COLO829 (cell line): Measurements from ENCODE around the gene TPRG1.

Experiments used
- DNase-seq: peaks from one replicate; pipeline ENCODE4 v3.0.0; 2012; ENCODE audit warnings: low spot score

TPRG1 gene

GRCh38 chr3:189282189-189282588, 110.4 kb downstream of the TPRG1 start:
- no peak for DNase-seq

GRCh38 chr3:189282741-189283140, 111.0 kb downstream of the TPRG1 start:
- no peak for DNase-seq

- DNase-seq, result no peak
Observed at GRCh38 chr3:189286188-189286587, 114.4 kb downstream of the TPRG1 start.

GRCh38 chr3:189286916-189287315, 115.1 kb downstream of the TPRG1 start:
- DNase-seq, result no peak

- no peak for DNase-seq
Observed at GRCh38 chr3:189288348-189289235, 116.8 kb downstream of the TPRG1 start.

GRCh38 chr3:189289251-189289650, 117.5 kb downstream of the TPRG1 start:
- no peak for DNase-seq

GRCh38 chr3:189292667-189293484, 121.1 kb downstream of the TPRG1 start:
- no peak for DNase-seq

- DNase-seq, result no peak
Observed at GRCh38 chr3:189294649-189295048, 122.9 kb downstream of the TPRG1 start.

GRCh38 chr3:189295089-189295488, 123.3 kb downstream of the TPRG1 start:
- DNase-seq, result no peak

- no peak for DNase-seq
Observed at GRCh38 chr3:189297932-189298331, 126.2 kb downstream of the TPRG1 start.

GRCh38 chr3:189298469-189299375, 127.0 kb downstream of the TPRG1 start:
- no peak for DNase-seq

- no peak for DNase-seq
Observed at GRCh38 chr3:189300345-189300744, 128.6 kb downstream of the TPRG1 start.

- DNase-seq, result no peak
Observed at GRCh38 chr3:189301479-189301878, 129.7 kb downstream of the TPRG1 start.

- no peak for DNase-seq
Observed at GRCh38 chr3:189303584-189303983, 131.8 kb downstream of the TPRG1 start.

GRCh38 chr3:189304465-189305351, 132.9 kb downstream of the TPRG1 start:
- peak; percentile 42 for DNase-seq

- no peak for DNase-seq
Observed at GRCh38 chr3:189305412-189305811, 133.6 kb downstream of the TPRG1 start.

- DNase-seq, result no peak
Observed at GRCh38 chr3:189307963-189308362, 136.2 kb downstream of the TPRG1 start.

- no peak for DNase-seq
Observed at GRCh38 chr3:189308608-189309007, 136.8 kb downstream of the TPRG1 start.

GRCh38 chr3:189309400-189309975, 137.7 kb downstream of the TPRG1 start:
- DNase-seq, result no peak

- DNase-seq, result no peak
Observed at GRCh38 chr3:189311521-189311920, 139.8 kb downstream of the TPRG1 start.

GRCh38 chr3:189312866-189313265, 141.1 kb downstream of the TPRG1 start:
- no peak for DNase-seq
